Panc1 (cell line): ENCODE data around the gene TRH.

Experiments
- CTCF ChIP-seq: fragments of 450-650 bp; IDR thresholded peaks from 2 replicates; pipeline ENCODE4 v1.5.1; 2017; ENCODE audit warnings: mild to moderate bottlenecking
- POLR2AphosphoS5 ChIP-seq: IDR thresholded peaks from 2 replicates; pipeline ENCODE4 v1.6.1; 2012; ENCODE audit warnings: mild to moderate bottlenecking, low read depth, low read length, moderate library complexity
- REST ChIP-seq, 2 experiments: IDR thresholded peaks; 2 replicates each; pipeline ENCODE4 v1.6.1; 2011 to 2012; ENCODE audit warnings: low read depth in 2 of 2, control low read depth in 1 of 2, low read length in 1 of 2, mild to moderate bottlenecking in 1 of 2, moderate library complexity in 1 of 2; ENCODE audit not compliant: insufficient read depth in 1 of 2
- SIN3A ChIP-seq: IDR thresholded peaks from 2 replicates; pipeline ENCODE4 v1.6.1; 2012; ENCODE audit warnings: low read depth, mild to moderate bottlenecking, low read length, moderate library complexity, borderline replicate concordance; ENCODE audit not compliant: insufficient read depth

GRCh38 chr3:129971351-129972052, 3.0 kb upstream of the TRH start:
- no peak for TF ChIP-seq SIN3A
- no peak for TF ChIP-seq CTCF
- TF ChIP-seq REST (IDR thresholded peaks at IDR 0.05; ENCODE audit: insufficient read depth in 1 of 2, low read depth in 2 of 2, low read length in 1 of 2), result no peak
- no peak for TF ChIP-seq POLR2AphosphoS5
